SK-N-SH (cell line): Measurements from ENCODE around the gene MAN1A1. TPM values are rescaled to one million over a fixed set of nuclear protein-coding genes. Genes with fewer than 3 reads are reported as not detected.

Source experiments
- CTCF ChIA-PET: fragments of 300-600, 350-600 bp; formaldehyde crosslinking; extraction: SDS; loops from one replicate; lab custom pipeline; 2021; lab: Yijun Ruan, JAX
- POLR2A ChIA-PET: fragments of 350-600 bp; sonication (Branson Sonifier 250); formaldehyde crosslinking; extraction: SDS; loops from one replicate; lab custom pipeline; 2020; ENCODE audit warnings: antibody characterized with exemption, inconsistent platforms; lab: Yijun Ruan, JAX
- DNase-seq: peaks from one replicate; pipeline ENCODE4 v3.0.0; 2012
- H2AFZ ChIP-seq: fragments of 200-600 bp; sonication (generic); 2 replicates; pipeline ENCODE4 v1.8.1; 2016; ENCODE audit warnings: antibody characterized with exemption, mild to moderate bottlenecking, low read depth
- H3F3A ChIP-seq: fragments of 200-600 bp; sonication (generic); replicated peaks from 2 replicates; pipeline ENCODE3; 2016; ENCODE audit warnings: antibody characterized with exemption, mild to moderate bottlenecking; ENCODE audit not compliant: insufficient read depth
- H3K27ac ChIP-seq, 2 experiments: fragments of 200-500 bp in 1 of 2; fragments of 200-600 bp in 1 of 2; sonication (Bioruptor generic) in 1 of 2; sonication (generic), shearing (Covaris generic) in 1 of 2; 2 replicates each; pipeline versions ENCODE4 v1.5.1 to v1.6.1; 2014 to 2016; ENCODE audit warnings: low read depth in 2 of 2, inconsistent platforms in 1 of 2, low read length in 1 of 2, mild to moderate bottlenecking in 1 of 2, mixed read lengths in 1 of 2
- H3K27me3 ChIP-seq: fragments of 200-600 bp; sonication (generic), shearing (Covaris generic); 2 replicates; pipeline ENCODE4 v1.6.1; 2016; ENCODE audit warnings: mixed run types; ENCODE audit not compliant: insufficient read depth
- H3K36me3 ChIP-seq, 2 experiments: fragments of 200-500 bp in 1 of 2; fragments of 200-600 bp in 1 of 2; sonication (Bioruptor generic) in 1 of 2; sonication (generic) in 1 of 2; replicated peaks in 1 of 2; 2 replicates each; pipeline versions ENCODE3 to v1.5.1; 2014 to 2016; ENCODE audit warnings: low read length in 1 of 2, mild to moderate bottlenecking in 1 of 2; ENCODE audit not compliant: insufficient read depth in 2 of 2, control insufficient read depth in 1 of 2
- H3K4me1 ChIP-seq, 2 experiments: fragments of 200-500 bp in 1 of 2; fragments of 200-600 bp in 1 of 2; sonication (Bioruptor generic) in 1 of 2; sonication (generic), shearing (Covaris generic) in 1 of 2; 2 replicates each; pipeline versions ENCODE4 v1.5.1 to v1.6.1; 2014 to 2016; ENCODE audit warnings: low read depth in 1 of 2, low read length in 1 of 2, mixed run types in 1 of 2; ENCODE audit not compliant: insufficient read depth in 2 of 2, control insufficient read depth in 1 of 2
- H3K4me2 ChIP-seq: fragments of 200-600 bp; sonication (generic), shearing (Covaris generic); 2 replicates; pipeline ENCODE4 v1.6.1; 2017; ENCODE audit warnings: mixed run types
- H3K4me3 ChIP-seq, 2 experiments: fragments of 200-500 bp in 1 of 2; fragments of 200-600 bp in 1 of 2; sonication (Bioruptor generic) in 1 of 2; sonication (generic), shearing (Covaris generic) in 1 of 2; 2 replicates each; pipeline versions ENCODE4 v1.5.1 to v1.8.1; 2014 to 2016; ENCODE audit warnings: low read depth in 2 of 2, inconsistent platforms in 1 of 2, low read length in 1 of 2, mild to moderate bottlenecking in 1 of 2, mixed read lengths in 1 of 2, moderate library complexity in 1 of 2
- H3K79me2 ChIP-seq: fragments of 200-600 bp; sonication (generic); 2 replicates; pipeline ENCODE4 v1.8.1; 2017; ENCODE audit warnings: mild to moderate bottlenecking; ENCODE audit not compliant: insufficient read depth
- H3K9ac ChIP-seq: fragments of 200-600 bp; sonication (generic); 2 replicates; pipeline ENCODE4 v1.6.1; 2017; ENCODE audit warnings: mixed run types
- H3K9me2 ChIP-seq: fragments of 200-600 bp; sonication (generic); 2 replicates; pipeline ENCODE4 v1.6.1; 2017; ENCODE audit warnings: mixed run types
- H3K9me3 ChIP-seq: fragments of 200-600 bp; sonication (generic); 2 replicates; pipeline ENCODE4 v1.6.1; 2017; ENCODE audit warnings: mixed run types, mild to moderate bottlenecking, moderate library complexity
- H4K20me1 ChIP-seq: fragments of 200-600 bp; sonication (generic); 2 replicates; pipeline ENCODE4 v1.6.1; 2017; ENCODE audit warnings: mild to moderate bottlenecking, mixed run types; ENCODE audit not compliant: insufficient read depth
- CHD2 ChIP-seq: fragments of 150-350 bp; IDR thresholded peaks from 2 replicates; pipeline ENCODE4 v1.6.1; 2018; ENCODE audit warnings: low read length; ENCODE audit not compliant: partially characterized antibody
- ELF1 ChIP-seq: IDR thresholded peaks from 2 replicates; pipeline ENCODE4 v1.4.0; 2012
- FOXJ3 ChIP-seq: sonication (generic); formaldehyde crosslinking; IDR thresholded peaks from 2 replicates; pipeline ENCODE4 v1.5.1; 2020; ENCODE audit warnings: mild to moderate bottlenecking, missing genetic modification reagents
- MXI1 ChIP-seq: IDR thresholded peaks from 2 replicates; pipeline ENCODE4 v1.6.1; 2012; ENCODE audit warnings: mild to moderate bottlenecking, low read depth, low read length, improper control_type of control experiment
- NFIC ChIP-seq: IDR thresholded peaks from 2 replicates; pipeline ENCODE4 v1.4.0; 2012; ENCODE audit warnings: borderline replicate concordance
- NRF1 ChIP-seq: IDR thresholded peaks from 2 replicates; pipeline ENCODE4 v1.6.1; 2012; ENCODE audit warnings: low read depth, mild to moderate bottlenecking, low read length
- REST ChIP-seq: IDR thresholded peaks from 2 replicates; pipeline ENCODE4 v1.6.1; 2012; ENCODE audit warnings: mild to moderate bottlenecking, low read depth, low read length, moderate library complexity
- RFX5 ChIP-seq: IDR thresholded peaks from 2 replicates; pipeline ENCODE4 v1.6.1; 2012; ENCODE audit warnings: mild to moderate bottlenecking, improper control_type of control experiment, low read length
- RXRA ChIP-seq: IDR thresholded peaks from 2 replicates; pipeline ENCODE4 v1.4.0; 2012; ENCODE audit warnings: low read depth, mild to moderate bottlenecking, borderline replicate concordance
- TAF1 ChIP-seq: IDR thresholded peaks from 2 replicates; pipeline ENCODE4 v1.6.1; 2012; ENCODE audit warnings: low read depth, mild to moderate bottlenecking, low read length, moderate library complexity, borderline replicate concordance
- TCF12 ChIP-seq: IDR thresholded peaks from 2 replicates; pipeline ENCODE4 v1.4.0; 2012
- USF1 ChIP-seq: IDR thresholded peaks from 2 replicates; pipeline ENCODE4 v1.4.0; 2012; ENCODE audit warnings: low read depth, borderline replicate concordance
- ZBTB33 ChIP-seq: IDR thresholded peaks from 2 replicates; pipeline ENCODE4 v1.4.0; 2012; ENCODE audit warnings: low read depth, borderline replicate concordance
- WGBS: methylation state at CpG from one replicate; pipeline ENCODE4 v1.1.6; 2017; ENCODE audit warnings: low lambda C conversion rate; 5-methylcytosine and 5-hydroxymethylcytosine counted together
- polyA plus RNA-seq, 3 experiments: library from polyadenylated mRNA; depleted of rRNA; stranded (reverse); fragments of >200 nt; gene quantifications; 2 replicates each; pipeline ENCODE4 v1.2.3, GENCODE V29; 2012

Gene MAN1A1
- polyA plus RNA-seq, 1 of the 3 experiments (the other 2 are of a cell fraction) = 28.0 TPM

GRCh38 chr6:119207971-119208725 is 141.4 kb downstream of the MAN1A1 start:
- no peaks in the 10 kb centered on the region for H3K79me2 ChIP-seq
- WGBS = 58% methylated on average over 2 of the region's 2 CpGs
- peaks cover 0 to 11% of the 10 kb centered on the region in 2 experiments for H3K36me3 ChIP-seq
- H3K27ac ChIP-seq = peak overlapping the region; percentile 26 to 64; a peak in 2 of 4 replicates
- H3K4me1 ChIP-seq = peaks cover 0 to 3% of the 10 kb centered on the region in 2 experiments; a peak in 3 of 4 replicates
- no peaks in the 10 kb centered on the region for H4K20me1 ChIP-seq
- H2AFZ ChIP-seq = no peak overlapping the region
- peaks cover 4% of the 10 kb centered on the region for H3F3A ChIP-seq
- DNase-seq = no peak
- H3K27me3 ChIP-seq = no peaks in the 10 kb centered on the region
- no peak overlapping the region for H3K9ac ChIP-seq
- POLR2A ChIA-PET = no interaction called here
- no peaks in the 10 kb centered on the region for H3K9me2 ChIP-seq
- no peaks in the 10 kb centered on the region for H3K9me3 ChIP-seq
- TF ChIP-seq MXI1 = no peak
- peak; percentile 56; the same call in 1 of the 2 replicates for TF ChIP-seq TCF12
- peak; percentile 49; the same call in 1 of the 2 replicates for TF ChIP-seq NFIC
- no peak overlapping the region for H3K4me3 ChIP-seq
- H3K4me2 ChIP-seq = no peak overlapping the region
- CTCF ChIA-PET = interaction anchor here (1.0 kb wide), 1 partner anchor 59 kb away, joined by 3 read pairs; no protein-coding TSS in a partner anchor

- CTCF ChIA-PET = interaction anchor here (1.0 kb wide), 1 partner anchor 58 kb away, joined by 3 read pairs; no protein-coding TSS in a partner anchor
- H3K4me2 ChIP-seq = no peak overlapping the region
- no peaks in the 10 kb centered on the region for H3K9me3 ChIP-seq
- no peak overlapping the region for H3K4me3 ChIP-seq
- no peak overlapping the region for H3K9ac ChIP-seq
- TF ChIP-seq RFX5 (no peak), TAF1 (no peak), FOXJ3 (CRISPR knock-in tag) (no peak), ZBTB33 (no peak), NRF1 (no peak), NFIC (no peak), REST (no peak), ELF1 (no peak), CHD2 (no peak), RXRA (no peak), USF1 (no peak)
- 81% methylated on average over 2 of the region's 2 CpGs for WGBS
- peaks cover 4 to 19% of the 10 kb centered on the region in 2 experiments for H3K36me3 ChIP-seq
- H3F3A ChIP-seq = peaks cover 4% of the 10 kb centered on the region
- H2AFZ ChIP-seq = no peak overlapping the region
- no peaks in the 10 kb centered on the region for H3K9me2 ChIP-seq
- no peak overlapping the region; a peak in 1 of 4 replicates for H3K27ac ChIP-seq
- H3K79me2 ChIP-seq = no peaks in the 10 kb centered on the region
- H3K27me3 ChIP-seq = no peaks in the 10 kb centered on the region
- peaks cover 0 to 3% of the 10 kb centered on the region in 2 experiments; a peak in 3 of 4 replicates for H3K4me1 ChIP-seq
- H4K20me1 ChIP-seq = no peaks in the 10 kb centered on the region
- POLR2A ChIA-PET = no interaction called here
- no peak for DNase-seq
Observed at GRCh38 chr6:119207327-119207726, 142.2 kb downstream of the MAN1A1 start.
